ENCODE results near the gene KDM4D.

KDM4D gene

DNA sequence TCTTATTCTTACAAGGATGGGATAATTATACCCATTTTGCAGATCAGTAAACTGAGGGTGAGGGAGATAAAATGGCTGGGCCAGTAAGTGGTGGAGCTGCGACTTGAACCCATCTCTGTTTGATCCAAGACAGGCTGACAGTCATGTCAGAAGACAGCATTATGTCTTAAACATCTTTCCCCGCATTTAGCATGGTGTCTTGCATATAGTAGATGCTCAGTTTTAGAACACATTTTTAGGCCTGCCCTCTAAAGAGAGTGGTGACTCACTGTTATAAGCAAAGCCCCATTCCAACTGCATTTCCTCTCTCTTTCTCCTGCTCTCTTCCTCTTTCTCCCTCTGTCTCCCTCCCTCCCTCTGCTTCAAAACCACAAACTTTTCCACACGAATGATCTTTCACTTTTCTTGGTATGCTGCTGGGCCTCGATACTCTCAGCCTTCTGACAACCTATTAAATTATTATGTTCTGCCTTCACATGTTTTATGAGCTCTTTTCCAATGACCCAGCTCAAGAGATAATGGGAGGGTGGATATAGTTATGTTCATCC lies 25.4 kb upstream of the KDM4D start:
- Histone ChIP-seq H3K36me3 (ENCODE audit: control insufficient read depth in 1 of 2, insufficient read depth in 2 of 2, low read length in 2 of 2) (no peaks in the 10 kb centered on the region), H3K9me3 (ENCODE audit: insufficient read depth, low read depth, low read length) (peaks cover 2% of the 10 kb centered on the region), H3K4me3 (ENCODE audit: low read depth, low read length) (no peak overlapping the region), H3K18ac (ENCODE audit: low read length) (no peak overlapping the region), H3K4me1 (ENCODE audit: control insufficient read depth in 1 of 2, insufficient read depth in 2 of 2, low read length in 2 of 2) (peaks cover 0 to 2% of the 10 kb centered on the region in 2 experiments), H4K8ac (ENCODE audit: low read depth, low read length) (no peak overlapping the region), H4K12ac (ENCODE audit: low read depth, low read length) (no peak overlapping the region), H3K27me3 (ENCODE audit: insufficient read depth, low read length) (no peaks in the 10 kb centered on the region), H2BK120ac (ENCODE audit: insufficient read depth, low read length, poor library complexity) (no peak overlapping the region), H3K4ac (ENCODE audit: low read depth, low read length) (no peak overlapping the region), H2BK12ac (ENCODE audit: low read length) (no peak overlapping the region), H2BK5ac (ENCODE audit: low read depth, low read length, poor library complexity) (no peak overlapping the region), H3K79me2 (ENCODE audit: control insufficient read depth, insufficient read depth, low read length, poor library complexity) (no peaks in the 10 kb centered on the region), H4K91ac (ENCODE audit: low read depth, low read length) (no peak overlapping the region), H2AFZ (ENCODE audit: insufficient read depth, low read length, poor library complexity) (no peak overlapping the region), H3K79me1 (ENCODE audit: low read length) (no peaks in the 10 kb centered on the region), H2AK5ac (ENCODE audit: low read length) (no peak overlapping the region), H3K4me2 (ENCODE audit: low read length) (no peak overlapping the region), H3K14ac (ENCODE audit: low read length) (no peak overlapping the region), H3K27ac (ENCODE audit: low read depth, low read length) (no peak overlapping the region), H3K9ac (ENCODE audit: low read length) (no peak overlapping the region), H3K23ac (ENCODE audit: low read length) (no peak overlapping the region)
- no peak for DNase-seq
- WGBS (ENCODE audit: extremely low coverage, insufficient coverage, insufficient read length), result no CpG with 5 or more reads among the region's 4 CpGs

DNA sequence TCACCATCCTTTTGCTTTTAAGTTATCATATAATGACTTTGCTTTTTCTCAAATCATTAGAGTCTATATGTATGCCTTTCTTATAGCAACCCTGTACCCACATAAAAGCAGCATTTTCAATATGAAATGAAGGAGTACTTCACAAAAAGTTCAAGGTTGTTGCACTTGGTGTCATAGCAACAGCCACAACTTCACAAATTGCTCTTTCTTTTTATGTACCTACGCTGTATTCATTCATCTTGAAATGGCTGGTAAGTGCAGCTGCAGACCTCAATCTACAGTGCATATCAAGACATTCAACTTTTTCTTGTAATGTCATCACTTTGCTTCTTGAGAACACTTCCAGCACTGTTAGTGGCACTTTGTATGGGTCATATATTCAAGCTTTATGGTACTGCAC lies 18.8 kb upstream of the KDM4D start:
- no peak overlapping the region for H3K27ac ChIP-seq (ENCODE audit: low read depth, low read length)
- no peak overlapping the region for H2BK5ac ChIP-seq (ENCODE audit: low read depth, low read length, poor library complexity)
- no peak overlapping the region for H2AFZ ChIP-seq (ENCODE audit: insufficient read depth, low read length, poor library complexity)
- no peaks in the 10 kb centered on the region for H3K27me3 ChIP-seq (ENCODE audit: insufficient read depth, low read length)
- no peaks in the 10 kb centered on the region for H3K79me2 ChIP-seq (ENCODE audit: control insufficient read depth, insufficient read depth, low read length, poor library complexity)
- H4K91ac ChIP-seq (ENCODE audit: low read depth, low read length), result no peak overlapping the region
- no peaks in the 10 kb centered on the region for H3K4me1 ChIP-seq (ENCODE audit: control insufficient read depth in 1 of 2, insufficient read depth in 2 of 2, low read length in 2 of 2)
- peaks cover under 1% of the 10 kb centered on the region in 2 experiments for H3K36me3 ChIP-seq (ENCODE audit: control insufficient read depth in 1 of 2, insufficient read depth in 2 of 2, low read length in 2 of 2)
- no peaks in the 10 kb centered on the region for H3K79me1 ChIP-seq (ENCODE audit: low read length)
- H3K9ac ChIP-seq (ENCODE audit: low read length), result no peak overlapping the region
- no peak overlapping the region for H3K18ac ChIP-seq (ENCODE audit: low read length)
- H2BK120ac ChIP-seq (ENCODE audit: insufficient read depth, low read length, poor library complexity), result no peak overlapping the region
- DNase-seq, result no peak
- H3K4me2 ChIP-seq (ENCODE audit: low read length), result no peak overlapping the region
- no peak overlapping the region for H3K4me3 ChIP-seq (ENCODE audit: low read depth, low read length)
- no peak overlapping the region for H2AK5ac ChIP-seq (ENCODE audit: low read length)
- no peak overlapping the region for H4K12ac ChIP-seq (ENCODE audit: low read depth, low read length)
- H4K8ac ChIP-seq (ENCODE audit: low read depth, low read length), result no peak overlapping the region
- peaks cover 2% of the 10 kb centered on the region for H3K9me3 ChIP-seq (ENCODE audit: insufficient read depth, low read depth, low read length)
- no peak overlapping the region for H3K23ac ChIP-seq (ENCODE audit: low read length)
- H2BK12ac ChIP-seq (ENCODE audit: low read length), result no peak overlapping the region
- no CpG with 5 or more reads among the region's 1 CpG for WGBS (ENCODE audit: extremely low coverage, insufficient coverage, insufficient read length)
- no peak overlapping the region for H3K14ac ChIP-seq (ENCODE audit: low read length)
- no peak overlapping the region for H3K4ac ChIP-seq (ENCODE audit: low read depth, low read length)

DNA sequence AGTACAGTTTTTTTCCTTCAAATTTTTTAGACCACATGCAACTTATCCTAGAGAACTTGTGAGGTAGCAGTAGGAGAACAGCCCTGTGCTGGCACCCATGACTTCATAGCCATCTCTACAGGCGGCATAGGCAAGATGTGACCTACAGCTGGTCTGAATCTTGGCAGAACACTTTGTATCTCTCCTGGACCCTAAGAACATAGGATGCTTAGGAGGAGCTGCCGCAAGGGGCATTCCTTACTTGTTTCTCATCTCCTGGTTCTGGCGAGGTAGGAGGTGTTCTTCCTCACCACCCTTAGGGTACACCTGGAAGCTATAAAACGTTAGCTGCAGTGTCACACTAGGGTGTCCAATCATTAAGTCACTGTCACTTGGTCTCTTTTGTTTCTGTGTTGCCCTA lies 16.5 kb upstream of the KDM4D start:
- no peak overlapping the region for H4K91ac ChIP-seq (ENCODE audit: low read depth, low read length)
- H3K27me3 ChIP-seq (ENCODE audit: insufficient read depth, low read length), result no peaks in the 10 kb centered on the region
- H3K79me2 ChIP-seq (ENCODE audit: control insufficient read depth, insufficient read depth, low read length, poor library complexity), result no peaks in the 10 kb centered on the region
- H3K4me1 ChIP-seq (ENCODE audit: control insufficient read depth in 1 of 2, insufficient read depth in 2 of 2, low read length in 2 of 2), result no peaks in the 10 kb centered on the region
- no peak overlapping the region for H4K12ac ChIP-seq (ENCODE audit: low read depth, low read length)
- no peak overlapping the region for H2BK12ac ChIP-seq (ENCODE audit: low read length)
- H3K14ac ChIP-seq (ENCODE audit: low read length), result no peak overlapping the region
- no peak overlapping the region for H3K4ac ChIP-seq (ENCODE audit: low read depth, low read length)
- no peak overlapping the region for H3K4me2 ChIP-seq (ENCODE audit: low read length)
- H2BK120ac ChIP-seq (ENCODE audit: insufficient read depth, low read length, poor library complexity), result no peak overlapping the region
- no peaks in the 10 kb centered on the region for H3K79me1 ChIP-seq (ENCODE audit: low read length)
- H3K23ac ChIP-seq (ENCODE audit: low read length), result peak overlapping the region; percentile 17
- no peak overlapping the region for H3K27ac ChIP-seq (ENCODE audit: low read depth, low read length)
- no peak for DNase-seq
- peaks cover 3% of the 10 kb centered on the region in 2 experiments for H3K36me3 ChIP-seq (ENCODE audit: control insufficient read depth in 1 of 2, insufficient read depth in 2 of 2, low read length in 2 of 2)
- H3K9ac ChIP-seq (ENCODE audit: low read length), result no peak overlapping the region
- no peak overlapping the region for H2AFZ ChIP-seq (ENCODE audit: insufficient read depth, low read length, poor library complexity)
- no peak overlapping the region for H2BK5ac ChIP-seq (ENCODE audit: low read depth, low read length, poor library complexity)
- no peak overlapping the region for H3K18ac ChIP-seq (ENCODE audit: low read length)
- WGBS (ENCODE audit: extremely low coverage, insufficient coverage, insufficient read length), result no CpG with 5 or more reads among the region's 4 CpGs
- H3K9me3 ChIP-seq (ENCODE audit: insufficient read depth, low read depth, low read length), result peaks cover 2% of the 10 kb centered on the region
- H4K8ac ChIP-seq (ENCODE audit: low read depth, low read length), result no peak overlapping the region
- H2AK5ac ChIP-seq (ENCODE audit: low read length), result no peak overlapping the region
- no peak overlapping the region for H3K4me3 ChIP-seq (ENCODE audit: low read depth, low read length)

DNA sequence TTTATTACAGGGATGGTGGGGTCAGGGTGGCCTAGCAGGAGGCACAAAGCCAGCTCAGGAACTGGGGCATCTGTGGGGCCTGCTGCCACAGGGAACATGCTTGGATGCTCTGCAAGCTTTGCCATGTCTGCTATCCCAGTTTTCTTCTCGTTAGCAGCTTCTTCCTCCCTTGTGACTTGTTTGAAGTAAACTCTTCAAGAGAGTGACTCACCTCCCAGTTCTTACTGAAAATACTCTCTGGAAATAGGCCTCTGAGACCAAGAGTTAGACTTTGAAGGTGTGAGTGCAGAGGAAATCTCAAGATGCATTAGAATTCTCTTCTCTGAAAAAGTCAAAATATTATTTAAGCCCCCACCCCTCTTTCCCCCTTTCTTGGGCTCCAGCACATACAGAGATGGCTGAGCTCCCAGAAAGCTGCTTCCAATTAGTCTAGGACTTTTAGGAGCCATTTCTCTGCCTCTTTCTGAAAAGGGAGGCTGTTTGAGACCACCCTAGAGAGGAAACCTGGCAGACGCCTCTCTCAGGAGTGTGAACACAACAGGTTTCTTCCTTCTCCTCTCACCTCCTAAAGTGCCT lies 15.3 kb upstream of the KDM4D start:
- H4K12ac ChIP-seq (ENCODE audit: low read depth, low read length), result no peak overlapping the region
- no peak for DNase-seq
- no peak overlapping the region for H2AK5ac ChIP-seq (ENCODE audit: low read length)
- H3K4ac ChIP-seq (ENCODE audit: low read depth, low read length), result no peak overlapping the region
- H3K18ac ChIP-seq (ENCODE audit: low read length), result no peak overlapping the region
- no peak overlapping the region for H3K4me3 ChIP-seq (ENCODE audit: low read depth, low read length)
- no CpG with 5 or more reads among the region's 2 CpGs for WGBS (ENCODE audit: extremely low coverage, insufficient coverage, insufficient read length)
- H3K14ac ChIP-seq (ENCODE audit: low read length), result no peak overlapping the region
- H3K36me3 ChIP-seq (ENCODE audit: control insufficient read depth in 1 of 2, insufficient read depth in 2 of 2, low read length in 2 of 2), result peaks cover 4 to 6% of the 10 kb centered on the region in 2 experiments
- H3K23ac ChIP-seq (ENCODE audit: low read length), result no peak overlapping the region
- no peak overlapping the region for H2BK12ac ChIP-seq (ENCODE audit: low read length)
- no peaks in the 10 kb centered on the region for H3K27me3 ChIP-seq (ENCODE audit: insufficient read depth, low read length)
- no peaks in the 10 kb centered on the region for H3K79me2 ChIP-seq (ENCODE audit: control insufficient read depth, insufficient read depth, low read length, poor library complexity)
- no peak overlapping the region for H2BK120ac ChIP-seq (ENCODE audit: insufficient read depth, low read length, poor library complexity)
- no peak overlapping the region for H3K27ac ChIP-seq (ENCODE audit: low read depth, low read length)
- no peak overlapping the region for H4K8ac ChIP-seq (ENCODE audit: low read depth, low read length)
- H3K9me3 ChIP-seq (ENCODE audit: insufficient read depth, low read depth, low read length), result peaks cover 2% of the 10 kb centered on the region
- no peak overlapping the region for H2BK5ac ChIP-seq (ENCODE audit: low read depth, low read length, poor library complexity)
- no peaks in the 10 kb centered on the region for H3K4me1 ChIP-seq (ENCODE audit: control insufficient read depth in 1 of 2, insufficient read depth in 2 of 2, low read length in 2 of 2)
- no peak overlapping the region for H3K9ac ChIP-seq (ENCODE audit: low read length)
- H4K91ac ChIP-seq (ENCODE audit: low read depth, low read length), result no peak overlapping the region
- H2AFZ ChIP-seq (ENCODE audit: insufficient read depth, low read length, poor library complexity), result no peak overlapping the region
- H3K79me1 ChIP-seq (ENCODE audit: low read length), result no peaks in the 10 kb centered on the region
- no peak overlapping the region for H3K4me2 ChIP-seq (ENCODE audit: low read length)

Data from trophoblast cell (in vitro differentiated cells and primary cell).